Measurements from ENCODE around the gene SGIP1. TPM values are rescaled to one million over a fixed set of nuclear protein-coding genes. Genes with fewer than 3 reads are reported as not detected.
"Not testable (repeated sequence)": the region's sequence is repeated elsewhere in the genome, so short reads cannot be mapped to it uniquely, and the experiment has no call there.

SGIP1 gene
- total RNA-seq, 1 donor from 2014 or later = 11.9 TPM

DNA sequence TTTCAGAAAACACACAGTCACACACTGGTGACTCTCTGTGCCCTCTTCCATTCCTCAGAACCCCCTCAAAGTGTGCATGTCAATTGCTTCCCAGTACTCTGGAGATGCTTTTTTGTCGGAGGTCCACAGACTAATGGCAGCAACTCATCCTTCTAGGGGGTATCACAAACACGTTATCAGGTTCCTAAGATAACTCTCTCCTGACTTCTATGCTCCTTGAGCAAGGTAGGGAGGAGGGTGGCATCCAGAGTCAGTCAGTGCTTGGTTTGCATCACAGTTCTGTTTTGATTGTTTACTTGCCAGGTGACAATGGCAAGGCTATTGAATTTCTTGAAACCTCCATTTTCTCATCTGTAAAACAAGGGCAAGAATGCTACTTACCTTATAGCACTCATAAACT lies 178.9 kb downstream of the SGIP1 start:
- TF ChIP-seq, protein P1, sequence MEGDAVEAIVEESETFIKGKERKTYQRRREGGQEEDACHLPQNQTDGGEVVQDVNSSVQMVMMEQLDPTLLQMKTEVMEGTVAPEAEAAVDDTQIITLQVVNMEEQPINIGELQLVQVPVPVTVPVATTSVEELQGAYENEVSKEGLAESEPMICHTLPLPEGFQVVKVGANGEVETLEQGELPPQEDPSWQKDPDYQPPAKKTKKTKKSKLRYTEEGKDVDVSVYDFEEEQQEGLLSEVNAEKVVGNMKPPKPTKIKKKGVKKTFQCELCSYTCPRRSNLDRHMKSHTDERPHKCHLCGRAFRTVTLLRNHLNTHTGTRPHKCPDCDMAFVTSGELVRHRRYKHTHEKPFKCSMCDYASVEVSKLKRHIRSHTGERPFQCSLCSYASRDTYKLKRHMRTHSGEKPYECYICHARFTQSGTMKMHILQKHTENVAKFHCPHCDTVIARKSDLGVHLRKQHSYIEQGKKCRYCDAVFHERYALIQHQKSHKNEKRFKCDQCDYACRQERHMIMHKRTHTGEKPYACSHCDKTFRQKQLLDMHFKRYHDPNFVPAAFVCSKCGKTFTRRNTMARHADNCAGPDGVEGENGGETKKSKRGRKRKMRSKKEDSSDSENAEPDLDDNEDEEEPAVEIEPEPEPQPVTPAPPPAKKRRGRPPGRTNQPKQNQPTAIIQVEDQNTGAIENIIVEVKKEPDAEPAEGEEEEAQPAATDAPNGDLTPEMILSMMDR (IDR thresholded peaks at IDR 0.05; ENCODE audit: unreplicated experiment) = no peak
- Mint-ChIP-seq H3K27ac (no peak overlapping the region), H3K4me3 (no peak overlapping the region), H3K36me3 (no peaks in the 10 kb centered on the region), H3K4me1 (no peaks in the 10 kb centered on the region), H3K9me3 (no peaks in the 10 kb centered on the region), H3K27me3 (ENCODE audit: low read depth) (peaks cover 3% of the 10 kb centered on the region)
- no peak for DNase-seq (ENCODE audit: low spot score in 2 of 2, unreplicated experiment in 2 of 2)

GRCh38 chr1:66723985-66724384 lies 190.0 kb downstream of the SGIP1 start:
- Mint-ChIP-seq H3K36me3 (no peaks in the 10 kb centered on the region), H3K27ac (no peak overlapping the region), H3K27me3 (ENCODE audit: low read depth) (peaks cover 19% of the 10 kb centered on the region), H3K9me3 (peaks cover 4% of the 10 kb centered on the region), H3K4me3 (no peak overlapping the region), H3K4me1 (no peaks in the 10 kb centered on the region)
- TF ChIP-seq, protein P1 (IDR thresholded peaks at IDR 0.05; ENCODE audit: unreplicated experiment) = no peak
- DNase-seq (ENCODE audit: low spot score in 2 of 2, unreplicated experiment in 2 of 2) = no peak

- H3K4me3 Mint-ChIP-seq = no peak overlapping the region
Observed at GRCh38 chr1:66725885-66726665, 192.1 kb downstream of the SGIP1 start.

GRCh38 chr1:66728021-66728420 lies 194.1 kb downstream of the SGIP1 start:
- Mint-ChIP-seq H3K36me3 (no peaks in the 10 kb centered on the region), H3K27me3 (ENCODE audit: low read depth) (peaks cover 13% of the 10 kb centered on the region), H3K9me3 (peaks cover 4% of the 10 kb centered on the region), H3K4me1 (no peaks in the 10 kb centered on the region), H3K4me3 (no peak overlapping the region), H3K27ac (no peak overlapping the region)
- TF ChIP-seq, protein P1 (IDR thresholded peaks at IDR 0.05; ENCODE audit: unreplicated experiment) = no peak
- DNase-seq (ENCODE audit: low spot score in 2 of 2, unreplicated experiment in 2 of 2) = no peak

More at GRCh38 chr1:66725885-66726665, 192.1 kb downstream of the SGIP1 start:
- Mint-ChIP-seq H3K27me3 (ENCODE audit: low read depth) (peaks cover 18% of the 10 kb centered on the region), H3K9me3 (peaks cover 4% of the 10 kb centered on the region), H3K27ac (no peak overlapping the region), H3K36me3 (no peaks in the 10 kb centered on the region), H3K4me1 (no peaks in the 10 kb centered on the region)
- peak in 1 of 2 experiments; percentile 55 for DNase-seq (ENCODE audit: low spot score in 2 of 2, unreplicated experiment in 2 of 2)
- TF ChIP-seq, protein P1 (IDR thresholded peaks at IDR 0.05; ENCODE audit: unreplicated experiment) = peak; percentile 87

DNA sequence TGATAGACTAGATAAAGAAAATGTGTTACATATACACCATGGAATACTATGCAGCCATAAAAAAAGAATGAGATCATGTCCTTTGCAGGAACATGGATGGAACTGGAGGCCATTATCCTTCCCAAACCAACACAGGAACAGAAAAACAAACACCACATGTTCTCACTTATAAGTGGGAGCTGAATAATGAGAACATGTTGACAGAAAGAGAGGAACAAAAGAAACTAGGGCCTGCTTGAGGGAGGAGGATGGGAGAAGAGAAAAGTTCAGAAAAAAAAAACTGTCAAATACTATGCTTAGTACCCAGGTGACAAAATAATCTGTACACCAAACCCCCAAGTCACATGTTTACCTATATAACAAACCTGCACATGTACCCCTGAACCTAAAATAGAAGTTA lies 194.8 kb downstream of the SGIP1 start:
- H3K4me1 Mint-ChIP-seq; H3K36me3 Mint-ChIP-seq; H3K4me3 Mint-ChIP-seq; H3K27ac Mint-ChIP-seq; DNase-seq (ENCODE audit: low spot score in 2 of 2, unreplicated experiment in 2 of 2); H3K9me3 Mint-ChIP-seq: not testable (repeated sequence)
- peaks cover 13% of the 10 kb centered on the region for H3K27me3 Mint-ChIP-seq (ENCODE audit: low read depth)

DNA sequence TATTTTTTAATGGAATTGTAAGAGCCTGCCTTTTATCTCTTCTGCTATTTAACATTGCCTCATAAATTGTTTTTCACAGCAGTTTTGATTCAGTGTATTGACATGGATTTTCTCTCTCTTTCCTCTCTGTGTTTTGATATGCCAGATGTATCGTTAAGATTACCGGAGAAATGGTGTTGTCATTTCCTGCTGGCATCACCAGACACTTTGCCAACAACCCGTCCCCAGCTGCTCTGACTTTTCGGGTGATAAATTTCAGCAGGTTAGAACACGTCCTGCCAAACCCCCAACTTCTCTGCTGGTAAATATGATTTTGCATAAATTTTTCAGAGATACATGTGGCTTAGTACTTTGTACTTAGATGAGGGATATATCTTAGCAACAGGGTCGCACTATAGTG lies 195.2 kb downstream of the SGIP1 start:
- H3K9me3 Mint-ChIP-seq = peaks cover 4% of the 10 kb centered on the region
- no peak for DNase-seq (ENCODE audit: low spot score in 2 of 2, unreplicated experiment in 2 of 2)
- H3K4me1 Mint-ChIP-seq = no peaks in the 10 kb centered on the region
- H3K36me3 Mint-ChIP-seq = no peaks in the 10 kb centered on the region
- TF ChIP-seq, protein P1 (IDR thresholded peaks at IDR 0.05; ENCODE audit: unreplicated experiment) = no peak
- H3K27ac Mint-ChIP-seq = no peak overlapping the region
- no peak overlapping the region for H3K4me3 Mint-ChIP-seq
- peaks cover 13% of the 10 kb centered on the region for H3K27me3 Mint-ChIP-seq (ENCODE audit: low read depth)

Measured in mesothelial cell of epicardium (in vitro differentiated cells).